T follicular helper cell (primary cell): ENCODE measurements around the gene BMPER.

Experiments
- DNase-seq: peaks from one replicate; pipeline ENCODE4 v3.0.0-alpha.2; 2020; ENCODE audit warnings: low read depth

The BMPER gene

GRCh38 chr7:34177476-34177875, 272.1 kb downstream of the BMPER start:
- DNase-seq: no peak

GRCh38 chr7:34181271-34181958, 276.1 kb downstream of the BMPER start:
- DNase-seq: no peak

- no peak for DNase-seq
These were observed 279.1 kb downstream of the BMPER start for GRCh38 chr7:34184466-34184865.

GRCh38 chr7:34187798-34188307, 282.5 kb downstream of the BMPER start:
- DNase-seq: no peak

- DNase-seq: no peak
These were observed 283.7 kb downstream of the BMPER start for GRCh38 chr7:34189031-34189430.

- no peak for DNase-seq
These were observed 285.0 kb downstream of the BMPER start for GRCh38 chr7:34190299-34190698.

- no peak for DNase-seq
These were observed 285.8 kb downstream of the BMPER start for GRCh38 chr7:34191162-34191561.

- no peak for DNase-seq
These were observed 286.6 kb downstream of the BMPER start for GRCh38 chr7:34191771-34192479.

- DNase-seq: no peak
These were observed 287.6 kb downstream of the BMPER start for GRCh38 chr7:34192906-34193305.

- DNase-seq: no peak
These were observed 292.9 kb downstream of the BMPER start for GRCh38 chr7:34198231-34198641.
